ENCODE measurements around the gene BCL2L15.

The BCL2L15 gene

GRCh38 chr1:113887402-113888175 lies at the start of gene BCL2L15:
Gene BCL2L15 (minus strand): TSS chr1:113887581. CDS start chr1:113887375, 206 bp downstream.
- DNase-seq: no peak

GRCh38 chr1:113937146-113937545 lies 49.8 kb upstream of the BCL2L15 start:
- DNase-seq: no peak

DNA sequence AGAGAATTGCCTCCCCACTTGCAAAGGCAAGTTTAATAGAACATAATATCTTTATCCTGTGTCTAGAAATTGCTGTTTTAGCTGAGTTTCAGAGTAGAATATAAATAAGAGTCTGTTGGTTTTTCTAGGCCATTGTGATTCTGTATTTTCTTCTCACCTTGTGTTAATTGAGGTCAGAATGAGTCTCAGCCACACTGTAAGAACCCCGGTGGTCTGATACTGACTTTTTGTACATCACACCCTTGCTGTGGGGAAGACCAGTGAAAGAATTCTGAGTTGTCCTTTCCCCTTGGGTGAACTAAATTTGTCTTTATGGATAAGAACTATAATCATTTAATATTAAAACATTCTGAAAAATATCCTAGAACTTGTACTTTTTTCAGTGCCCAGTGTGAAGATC lies 48.6 kb upstream of the BCL2L15 start:
- DNase-seq: no peak

DNA sequence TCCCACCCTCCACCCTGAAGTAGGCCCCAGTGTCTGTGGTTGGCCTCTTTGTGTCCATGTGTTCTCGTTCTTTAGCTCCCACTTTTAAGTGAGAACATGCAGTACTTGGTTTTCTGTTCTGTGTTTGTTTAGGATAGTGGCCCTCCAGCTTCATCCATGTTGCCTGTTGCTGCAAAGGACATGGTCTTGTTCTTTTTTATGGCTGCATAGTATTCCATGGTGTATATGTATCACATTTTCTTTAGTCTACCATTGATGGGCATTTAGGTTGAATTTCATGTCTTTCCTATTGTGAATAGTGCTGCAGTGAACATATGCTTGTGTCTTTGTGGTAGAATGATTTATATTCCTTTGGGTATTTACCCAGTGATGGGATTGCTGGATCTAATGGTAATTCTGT lies 47.8 kb upstream of the BCL2L15 start:
- no peak for DNase-seq

GRCh38 chr1:113934511-113935055 lies 47.2 kb upstream of the BCL2L15 start:
- DNase-seq: no peak

DNA sequence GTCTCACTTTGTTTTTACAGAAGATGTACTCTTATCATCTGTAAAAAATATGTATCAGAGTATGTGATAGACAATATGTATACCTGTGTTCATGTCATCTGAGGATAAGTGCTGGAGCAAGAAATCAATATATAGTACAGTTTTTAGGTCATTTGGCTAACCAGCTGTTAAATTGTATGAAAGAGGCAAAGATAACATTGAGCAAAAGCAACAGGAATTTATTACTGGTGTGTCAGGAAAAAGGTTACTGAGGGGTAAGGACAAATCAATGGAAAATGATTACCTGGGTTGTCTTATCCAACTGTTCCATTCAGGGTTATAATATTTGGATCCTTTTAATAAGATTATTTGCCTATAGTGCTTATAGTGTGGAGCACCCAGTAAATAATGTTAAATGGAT lies 46.6 kb upstream of the BCL2L15 start:
- no peak for DNase-seq

DNA sequence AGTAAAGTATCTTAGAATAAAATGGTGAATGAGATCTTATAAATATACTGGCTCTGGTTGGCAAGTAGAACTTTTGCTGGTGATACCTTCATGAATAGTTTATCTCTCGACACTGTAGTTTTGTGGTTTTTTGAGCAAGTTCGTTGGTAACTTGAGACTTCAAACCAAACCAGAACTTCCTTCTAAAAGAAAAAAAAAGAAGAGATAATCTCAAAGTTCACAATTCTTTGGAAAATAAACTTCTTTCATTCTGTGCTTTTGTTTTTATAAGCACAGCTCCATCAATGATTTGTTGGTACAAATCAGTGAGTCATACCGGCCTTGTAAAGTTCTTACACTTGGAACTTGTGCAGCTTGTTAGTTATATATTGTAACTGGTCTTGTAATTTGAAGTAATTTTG lies 44.1 kb upstream of the BCL2L15 start:
- DNase-seq: no peak

DNA sequence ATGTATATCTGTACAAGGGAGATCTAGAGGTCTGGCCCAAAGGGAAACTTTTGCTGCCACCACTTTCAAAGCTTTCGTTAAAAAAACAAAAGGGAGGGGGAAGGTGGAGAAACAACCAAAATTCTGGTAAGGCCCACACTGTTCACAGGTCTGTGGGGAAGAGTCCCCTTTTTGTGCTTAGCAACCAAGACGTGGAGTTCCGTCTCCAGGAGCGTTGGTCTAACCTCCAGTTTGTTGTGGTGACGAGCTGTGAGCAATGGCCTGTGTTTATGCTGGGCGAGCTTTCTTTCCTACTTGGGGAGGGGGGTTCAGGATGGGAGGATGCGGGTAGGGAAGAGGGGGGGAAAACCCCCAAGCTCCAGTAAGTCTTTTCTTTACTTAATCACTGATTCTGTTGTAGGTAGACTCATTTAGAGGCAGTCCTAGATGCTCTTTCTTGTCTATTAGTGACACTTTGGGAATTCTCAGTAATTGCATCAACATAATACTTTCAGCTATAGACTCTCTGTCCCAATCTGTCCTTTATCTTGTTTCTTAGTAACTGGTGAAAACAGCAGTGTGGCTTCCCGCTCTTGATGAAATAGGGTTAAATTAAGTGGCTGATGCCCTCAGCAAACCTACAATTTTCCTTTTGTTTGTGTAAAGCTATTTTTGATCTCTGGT lies 43.2 kb upstream of the BCL2L15 start:
- DNase-seq: no peak

- peak; percentile 48 for DNase-seq
Observed at GRCh38 chr1:113929750-113930498, 42.5 kb upstream of the BCL2L15 start.

DNA sequence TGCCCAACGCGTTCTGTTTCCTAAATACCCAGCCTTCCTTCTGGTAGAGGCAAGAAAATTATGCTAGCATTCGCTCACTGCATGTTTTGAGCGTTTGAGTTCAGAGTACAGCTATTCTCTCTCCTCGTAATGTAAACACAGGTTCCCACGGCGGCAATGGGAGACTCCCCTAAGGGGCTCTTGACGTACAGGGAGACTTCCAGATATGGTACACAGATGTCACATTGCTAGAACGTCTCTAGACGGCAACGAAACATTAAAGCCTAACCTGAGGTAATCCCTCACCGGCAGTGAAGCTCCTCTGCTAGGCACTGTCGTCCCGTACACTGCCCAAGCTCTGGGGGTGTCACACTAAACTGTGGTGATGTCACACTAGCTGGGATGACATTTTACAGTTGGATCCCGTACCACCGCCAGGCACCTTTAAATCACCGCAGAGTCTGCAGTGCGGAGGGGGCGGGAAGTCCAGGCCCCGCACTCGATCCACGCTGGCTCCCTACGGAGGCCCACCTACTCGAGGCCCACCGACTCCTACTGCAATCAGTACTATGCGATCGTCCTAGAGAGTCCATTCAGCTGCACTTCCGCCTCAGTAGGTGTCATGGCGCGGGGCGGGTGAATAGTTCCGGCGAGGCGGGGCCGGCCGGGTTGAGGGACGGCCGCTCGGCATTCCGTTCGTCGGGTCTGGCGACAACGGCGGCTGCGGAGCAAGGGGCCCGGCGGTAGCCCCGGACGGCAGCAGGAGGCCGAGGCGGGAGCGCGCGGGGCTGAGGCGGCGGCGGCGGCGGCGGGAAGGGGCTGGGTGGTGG lies 41.8 kb upstream of the BCL2L15 start, which contains the start of gene HIPK1:
TSS of gene HIPK1 (plus strand) at position 384 of the 809 bp plus-strand sequence.
- DNase-seq: peak; percentile 92

- DNase-seq: no peak
Observed at GRCh38 chr1:113928187-113928930, 41.0 kb upstream of the BCL2L15 start.

DNA sequence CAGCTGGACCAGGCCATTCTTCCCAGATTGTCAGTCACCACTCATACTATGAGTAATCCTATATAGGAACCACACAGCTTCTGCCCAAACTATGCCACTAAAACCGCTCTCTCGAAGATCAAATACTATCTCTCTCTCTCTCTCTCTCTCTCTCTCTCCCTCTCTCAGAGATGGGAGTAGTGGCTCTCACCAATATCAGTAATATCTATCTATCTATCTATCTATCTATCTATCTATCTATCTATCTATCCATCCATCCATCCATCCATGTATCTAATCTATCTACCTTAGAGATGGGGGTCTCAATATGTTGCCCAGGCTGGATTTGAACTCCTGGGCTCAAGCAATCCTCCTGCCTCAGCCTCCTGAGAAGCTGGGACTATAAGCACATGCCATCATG lies 37.1 kb upstream of the BCL2L15 start:
- no peak for DNase-seq

GRCh38 chr1:113922957-113923356 lies 35.6 kb upstream of the BCL2L15 start:
- DNase-seq: no peak

DNA sequence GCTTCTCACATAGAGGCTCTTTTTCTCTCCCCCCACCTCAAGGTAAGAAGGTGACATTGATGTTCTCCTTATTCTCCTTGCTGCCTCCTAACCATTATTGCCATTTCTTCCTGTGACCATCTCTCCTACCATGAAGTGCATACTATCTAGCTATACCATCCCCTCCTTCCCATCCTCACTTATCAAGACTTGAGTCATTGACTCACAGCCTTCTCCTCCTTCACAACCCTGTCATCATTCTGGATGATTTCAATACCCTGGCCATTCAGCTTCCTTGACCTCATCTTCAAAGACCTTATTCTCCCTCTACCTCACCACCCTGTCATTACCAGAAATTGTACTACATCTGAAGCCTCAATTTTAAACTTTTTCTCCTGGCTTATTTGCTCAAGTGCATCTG lies 30.9 kb upstream of the BCL2L15 start:
- no peak for DNase-seq

DNA sequence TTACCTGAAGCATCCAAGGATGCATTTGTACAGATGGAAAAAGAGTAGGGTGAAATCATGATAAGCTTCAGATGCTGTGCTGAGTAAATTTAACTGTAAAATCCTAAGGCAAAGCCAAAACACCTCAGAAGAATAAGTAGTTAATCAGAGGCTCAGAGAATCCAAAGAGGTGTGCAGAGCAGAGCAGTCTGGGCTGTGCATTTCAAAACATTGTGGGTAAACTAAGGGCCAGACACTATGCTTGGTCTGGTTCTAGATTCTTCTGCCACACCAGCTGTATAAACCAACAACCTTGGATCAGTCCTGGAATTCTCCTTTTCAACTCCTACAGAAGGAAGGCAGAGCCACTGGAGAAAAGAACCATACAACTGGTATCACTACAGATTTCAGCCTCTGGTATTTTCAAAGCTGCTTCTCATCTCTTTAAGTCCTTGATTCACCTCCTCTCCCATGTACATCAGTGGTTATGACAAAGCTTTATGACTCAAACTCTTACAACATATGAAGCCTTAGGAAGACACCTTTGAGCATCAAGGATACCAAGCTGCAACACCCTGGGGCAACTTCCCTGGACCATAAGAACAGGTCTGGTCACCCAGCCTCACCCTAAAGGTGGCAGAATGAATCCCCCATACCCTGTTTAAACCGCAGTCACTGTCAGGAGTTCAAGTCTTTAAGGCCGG lies 30.2 kb upstream of the BCL2L15 start:
- no peak for DNase-seq

GRCh38 chr1:113916974-113917373 lies 29.6 kb upstream of the BCL2L15 start:
- DNase-seq: no peak

- no peak for DNase-seq
Observed at GRCh38 chr1:113913887-113914664, 26.7 kb upstream of the BCL2L15 start.

DNA sequence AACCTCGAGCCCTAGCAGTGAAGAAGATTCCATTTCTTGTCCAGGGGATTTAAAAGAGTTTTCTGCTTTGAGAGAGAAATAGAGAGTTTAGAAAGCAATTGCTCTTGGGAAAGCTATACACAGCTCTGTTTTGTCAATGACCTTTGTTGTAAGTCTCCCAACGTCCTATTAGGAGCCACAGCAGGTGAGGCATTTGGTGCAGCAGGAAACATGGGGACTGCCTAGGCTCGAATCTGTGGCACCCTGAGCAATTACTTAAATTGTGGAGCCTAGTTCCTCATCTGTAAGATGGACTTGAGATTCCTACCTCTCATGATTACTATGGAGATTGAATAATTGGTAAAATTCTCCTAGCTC lies 25.9 kb upstream of the BCL2L15 start:
- DNase-seq: no peak

DNA sequence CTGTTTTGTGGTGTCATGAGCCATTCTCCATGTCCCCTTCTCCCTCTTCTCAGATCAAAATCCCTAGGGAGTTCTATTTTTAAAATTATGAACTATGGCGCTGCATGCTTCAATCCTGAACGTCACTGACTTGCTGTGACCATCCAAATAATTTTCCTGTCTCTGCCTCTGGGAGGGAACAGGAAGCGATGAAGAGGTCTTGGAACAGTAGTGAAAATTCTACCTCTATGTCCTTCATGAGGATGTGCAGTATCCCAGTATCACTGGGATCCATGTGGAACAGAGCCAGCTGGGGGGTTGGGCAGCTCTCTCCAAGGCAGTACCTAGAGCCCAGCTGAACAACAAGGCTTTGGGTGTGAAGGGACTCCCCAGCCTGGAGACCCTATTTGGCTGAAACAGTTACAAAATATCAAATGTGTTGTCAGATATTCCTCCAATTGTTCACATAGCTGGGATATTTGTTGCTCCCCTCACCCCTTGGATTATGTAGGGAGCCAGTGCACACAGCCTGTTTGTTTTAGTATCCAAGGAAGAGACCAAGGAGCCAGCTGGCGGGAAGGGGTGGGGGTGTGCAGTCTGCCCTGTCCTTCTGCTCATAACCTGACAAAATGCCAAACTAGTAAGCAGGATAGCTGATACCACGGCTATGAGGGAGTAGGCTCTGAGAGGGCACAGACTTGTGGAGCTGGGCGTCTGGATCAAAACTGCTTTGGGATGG lies 25.4 kb upstream of the BCL2L15 start:
- DNase-seq: no peak

GRCh38 chr1:113905435-113905861 lies 18.1 kb upstream of the BCL2L15 start:
- peak; percentile 65 for DNase-seq

All from NCI-H146 (cell line).